ENCODE data around the gene FADS1. TPM values are rescaled to one million over a fixed set of nuclear protein-coding genes. Genes with fewer than 3 reads are reported as not detected.

The FADS1 gene
- total RNA-seq, 1 experiment from 2014 or later = 116 TPM

- H3K36me3 Mint-ChIP-seq (ENCODE audit: insufficient read depth, unreplicated experiment) = no peaks in the 10 kb centered on the region
- H3K4me3 Mint-ChIP-seq (ENCODE audit: unreplicated experiment) = no peak overlapping the region
- TF ChIP-seq CTCF (IDR thresholded peaks at IDR 0.05; ENCODE audit: insufficient read depth in 1 of 2, low read depth in 1 of 2, low read length in 1 of 2, severe bottlenecking in 1 of 2, unreplicated experiment in 1 of 2) = no peak
- Histone ChIP-seq H3K4me1 (no peaks in the 10 kb centered on the region), H3K4me3 (ENCODE audit: low read depth, low read length) (no peak overlapping the region), H3K27me3 (replicated peaks; ENCODE audit: control insufficient read depth, insufficient read depth, low read length) (no peaks in the 10 kb centered on the region), H3K36me3 (ENCODE audit: control insufficient read depth, insufficient read depth, low read length) (peaks cover 1% of the 10 kb centered on the region; the same call in 1 of the 2 replicates), H3K9me3 (no peaks in the 10 kb centered on the region)
- intact Hi-C loops (cut with micrococcal nuclease; ENCODE audit: unreplicated experiment) = no loop called here
- no peak overlapping the region for H3K27ac Mint-ChIP-seq (ENCODE audit: unreplicated experiment)
- DNase-seq = no peak
- BruUV-seq (replicated peaks) = no TSS peak
- ChIA-PET POLR2A (no interaction called here), CTCF (no interaction called here)
- H3K27me3 Mint-ChIP-seq (ENCODE audit: insufficient read depth, unreplicated experiment) = no peaks in the 10 kb centered on the region
- H3K9me3 Mint-ChIP-seq (ENCODE audit: unreplicated experiment) = no peaks in the 10 kb centered on the region
- no peaks in the 10 kb centered on the region for H3K4me1 Mint-ChIP-seq (ENCODE audit: low read depth, unreplicated experiment)
Measured at GRCh38 chr11:61851900-61852295, 35.1 kb upstream of the FADS1 start.

- Mint-ChIP-seq H3K36me3 (ENCODE audit: insufficient read depth, unreplicated experiment) (no peaks in the 10 kb centered on the region), H3K4me1 (ENCODE audit: low read depth, unreplicated experiment) (no peaks in the 10 kb centered on the region), H3K9me3 (ENCODE audit: unreplicated experiment) (no peaks in the 10 kb centered on the region), H3K27me3 (ENCODE audit: insufficient read depth, unreplicated experiment) (no peaks in the 10 kb centered on the region), H3K27ac (ENCODE audit: unreplicated experiment) (no peak overlapping the region), H3K4me3 (ENCODE audit: unreplicated experiment) (no peak overlapping the region)
- no peak for TF ChIP-seq CTCF (IDR thresholded peaks at IDR 0.05; ENCODE audit: insufficient read depth in 1 of 2, low read depth in 1 of 2, low read length in 1 of 2, severe bottlenecking in 1 of 2, unreplicated experiment in 1 of 2)
- Histone ChIP-seq H3K4me1 (no peaks in the 10 kb centered on the region), H3K27me3 (replicated peaks; ENCODE audit: control insufficient read depth, insufficient read depth, low read length) (no peaks in the 10 kb centered on the region), H3K9me3 (no peaks in the 10 kb centered on the region), H3K4me3 (ENCODE audit: low read depth, low read length) (no peak overlapping the region), H3K36me3 (ENCODE audit: control insufficient read depth, insufficient read depth, low read length) (peaks cover 1% of the 10 kb centered on the region; the same call in 1 of the 2 replicates)
- DNase-seq = no peak
- ChIA-PET CTCF (interaction anchor here (1.1 kb wide), 1 partner anchor 47 kb away, joined by 3 read pairs; no protein-coding TSS in a partner anchor), POLR2A (no interaction called here)
- BruUV-seq (replicated peaks) = no TSS peak
- intact Hi-C loops (cut with micrococcal nuclease; ENCODE audit: unreplicated experiment) = no loop called here
Measured at GRCh38 chr11:61851113-61851899, 34.5 kb upstream of the FADS1 start.

GRCh38 chr11:61850687-61851086 is 33.9 kb upstream of the FADS1 start:
- Histone ChIP-seq H3K36me3 (ENCODE audit: control insufficient read depth, insufficient read depth, low read length) (peaks cover 1% of the 10 kb centered on the region; the same call in 1 of the 2 replicates), H3K9me3 (no peaks in the 10 kb centered on the region), H3K4me1 (no peaks in the 10 kb centered on the region), H3K4me3 (ENCODE audit: low read depth, low read length) (no peak overlapping the region), H3K27me3 (replicated peaks; ENCODE audit: control insufficient read depth, insufficient read depth, low read length) (no peaks in the 10 kb centered on the region)
- Mint-ChIP-seq H3K36me3 (ENCODE audit: insufficient read depth, unreplicated experiment) (no peaks in the 10 kb centered on the region), H3K9me3 (ENCODE audit: unreplicated experiment) (no peaks in the 10 kb centered on the region), H3K4me3 (ENCODE audit: unreplicated experiment) (no peak overlapping the region), H3K4me1 (ENCODE audit: low read depth, unreplicated experiment) (no peaks in the 10 kb centered on the region), H3K27me3 (ENCODE audit: insufficient read depth, unreplicated experiment) (no peaks in the 10 kb centered on the region), H3K27ac (ENCODE audit: unreplicated experiment) (no peak overlapping the region)
- BruUV-seq (replicated peaks) = no TSS peak
- intact Hi-C loops (cut with micrococcal nuclease; ENCODE audit: unreplicated experiment) = no loop called here
- TF ChIP-seq CTCF (IDR thresholded peaks at IDR 0.05; ENCODE audit: insufficient read depth in 1 of 2, low read depth in 1 of 2, low read length in 1 of 2, severe bottlenecking in 1 of 2, unreplicated experiment in 1 of 2) = no peak
- no peak for DNase-seq
- POLR2A ChIA-PET = no interaction called here
- CTCF ChIA-PET = interaction anchor here (1.1 kb wide), 1 partner anchor 48 kb away, joined by 3 read pairs; no protein-coding TSS in a partner anchor

All from Caco-2 (cell line).